PFSK-1 (cell line): Measurements from ENCODE around the gene SHISAL1.

Experiments used
- POLR2AphosphoS5 ChIP-seq: IDR thresholded peaks from 2 replicates; pipeline ENCODE4 v1.6.1; 2012; ENCODE audit warnings: low read depth, mild to moderate bottlenecking, control low read depth, low read length, moderate library complexity
- SIN3A ChIP-seq: IDR thresholded peaks from 2 replicates; pipeline ENCODE4 v1.6.1; 2012; ENCODE audit warnings: mild to moderate bottlenecking, low read length, moderate library complexity, borderline replicate concordance; ENCODE audit not compliant: insufficient read depth
- TAF1 ChIP-seq: IDR thresholded peaks from 2 replicates; pipeline ENCODE4 v1.6.1; 2012; ENCODE audit warnings: low read length, control low read depth, borderline replicate concordance; ENCODE audit not compliant: insufficient read depth
- TF ChIP-seq, protein P1 (sequence below), 2 experiments: IDR thresholded peaks; 2 replicates each; pipeline versions ENCODE4 v1.6.1 to v1.8.0; 2011 to 2012; ENCODE audit warnings: low read depth in 2 of 2, low read length in 2 of 2, control low read depth in 1 of 2, inconsistent platforms in 1 of 2, mild to moderate bottlenecking in 1 of 2, moderate library complexity in 1 of 2; ENCODE audit not compliant: insufficient read depth in 1 of 2

DNA sequence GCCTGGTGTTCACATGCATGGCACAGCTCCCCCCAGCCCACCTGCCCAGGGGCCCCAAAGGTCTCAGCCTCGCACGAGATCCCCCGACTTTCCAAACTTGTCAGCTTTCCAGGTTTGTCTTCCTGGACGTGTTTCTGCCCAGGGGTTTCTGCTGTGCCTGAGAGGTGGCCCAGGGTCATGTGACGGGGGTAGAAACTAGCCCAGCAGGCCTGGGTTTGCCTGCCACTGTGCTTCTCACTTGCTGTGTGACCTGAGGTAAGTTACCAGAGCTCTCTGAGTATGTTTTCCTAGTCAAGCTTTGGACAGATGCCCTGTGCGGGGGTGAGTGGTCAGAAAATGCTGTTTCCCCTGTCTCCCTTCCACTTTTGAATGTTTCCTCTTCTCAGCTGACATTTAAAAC lies 38.3 kb upstream of the SHISAL1 start:
- TF ChIP-seq POLR2AphosphoS5 (no peak), TAF1 (no peak), SIN3A (no peak)
- TF ChIP-seq, protein P1, sequence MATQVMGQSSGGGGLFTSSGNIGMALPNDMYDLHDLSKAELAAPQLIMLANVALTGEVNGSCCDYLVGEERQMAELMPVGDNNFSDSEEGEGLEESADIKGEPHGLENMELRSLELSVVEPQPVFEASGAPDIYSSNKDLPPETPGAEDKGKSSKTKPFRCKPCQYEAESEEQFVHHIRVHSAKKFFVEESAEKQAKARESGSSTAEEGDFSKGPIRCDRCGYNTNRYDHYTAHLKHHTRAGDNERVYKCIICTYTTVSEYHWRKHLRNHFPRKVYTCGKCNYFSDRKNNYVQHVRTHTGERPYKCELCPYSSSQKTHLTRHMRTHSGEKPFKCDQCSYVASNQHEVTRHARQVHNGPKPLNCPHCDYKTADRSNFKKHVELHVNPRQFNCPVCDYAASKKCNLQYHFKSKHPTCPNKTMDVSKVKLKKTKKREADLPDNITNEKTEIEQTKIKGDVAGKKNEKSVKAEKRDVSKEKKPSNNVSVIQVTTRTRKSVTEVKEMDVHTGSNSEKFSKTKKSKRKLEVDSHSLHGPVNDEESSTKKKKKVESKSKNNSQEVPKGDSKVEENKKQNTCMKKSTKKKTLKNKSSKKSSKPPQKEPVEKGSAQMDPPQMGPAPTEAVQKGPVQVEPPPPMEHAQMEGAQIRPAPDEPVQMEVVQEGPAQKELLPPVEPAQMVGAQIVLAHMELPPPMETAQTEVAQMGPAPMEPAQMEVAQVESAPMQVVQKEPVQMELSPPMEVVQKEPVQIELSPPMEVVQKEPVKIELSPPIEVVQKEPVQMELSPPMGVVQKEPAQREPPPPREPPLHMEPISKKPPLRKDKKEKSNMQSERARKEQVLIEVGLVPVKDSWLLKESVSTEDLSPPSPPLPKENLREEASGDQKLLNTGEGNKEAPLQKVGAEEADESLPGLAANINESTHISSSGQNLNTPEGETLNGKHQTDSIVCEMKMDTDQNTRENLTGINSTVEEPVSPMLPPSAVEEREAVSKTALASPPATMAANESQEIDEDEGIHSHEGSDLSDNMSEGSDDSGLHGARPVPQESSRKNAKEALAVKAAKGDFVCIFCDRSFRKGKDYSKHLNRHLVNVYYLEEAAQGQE (IDR thresholded peaks at IDR 0.05; ENCODE audit: insufficient read depth in 1 of 2, low read depth in 2 of 2, low read length in 2 of 2) = no peak
